Neural cell (in vitro differentiated cells): ENCODE measurements around the gene NPAS3. TPM values are rescaled to one million over a fixed set of nuclear protein-coding genes. Genes with fewer than 3 reads are reported as not detected.

Source experiments
- H2AFZ ChIP-seq: fragments of 200-600, 300-800 bp; sonication (generic), shearing (Covaris generic); 2 replicates; pipeline ENCODE4 v1.6.0; 2014; ENCODE audit warnings: low read depth, mild to moderate bottlenecking, antibody characterized with exemption, low read length, moderate library complexity
- H3F3A ChIP-seq: fragments of 200-600 bp; shearing (Covaris generic); 2 replicates; pipeline ENCODE4 v1.6.1; 2016; ENCODE audit warnings: mild to moderate bottlenecking, moderate library complexity, mixed read lengths, antibody characterized with exemption, low read length; ENCODE audit not compliant: insufficient read depth, poor library complexity, severe bottlenecking
- H3K27ac ChIP-seq: fragments of 200-600, 300-800 bp; sonication (generic), shearing (Covaris generic); 2 replicates; pipeline ENCODE4 v1.5.1; 2014; ENCODE audit warnings: mild to moderate bottlenecking, low read length, moderate library complexity
- H3K27me3 ChIP-seq: fragments of 300-800, 200-600 bp; sonication (generic), shearing (Covaris generic); 2 replicates; pipeline ENCODE4 v1.6.0; 2014; ENCODE audit warnings: mild to moderate bottlenecking, low read depth, low read length, moderate library complexity; ENCODE audit not compliant: insufficient read depth
- H3K36me3 ChIP-seq: fragments of 300-800, 200-600 bp; sonication (generic), shearing (Covaris generic); 2 replicates; pipeline ENCODE4 v1.5.1; 2014; ENCODE audit warnings: mild to moderate bottlenecking, antibody characterized with exemption, low read length, moderate library complexity; ENCODE audit not compliant: insufficient read depth
- H3K4me2 ChIP-seq: fragments of 300-800, 200-600 bp; sonication (generic), shearing (Covaris generic); 2 replicates; pipeline ENCODE4 v1.6.0; 2014; ENCODE audit warnings: mild to moderate bottlenecking, low read length
- H3K4me3 ChIP-seq: fragments of 300-800, 200-600 bp; sonication (generic), shearing (Covaris generic); 2 replicates; pipeline ENCODE4 v1.5.1; 2014; ENCODE audit warnings: mild to moderate bottlenecking, low read length, moderate library complexity
- H3K79me2 ChIP-seq: fragments of 200-600 bp; shearing (Covaris generic); replicated peaks from 2 replicates; pipeline ENCODE4 v1.6.0; 2014; ENCODE audit warnings: mild to moderate bottlenecking, low read length, moderate library complexity; ENCODE audit not compliant: insufficient read depth
- H3K9ac ChIP-seq: fragments of 300-800, 200-600 bp; sonication (generic), shearing (Covaris generic); 2 replicates; pipeline ENCODE4 v1.6.1; 2016; ENCODE audit warnings: mild to moderate bottlenecking, low read length, mixed read lengths
- H3K9me2 ChIP-seq: fragments of 200-600 bp; shearing (Covaris generic); 2 replicates; pipeline ENCODE4 v1.6.1; 2016; ENCODE audit warnings: mild to moderate bottlenecking, low read length, mixed read lengths; ENCODE audit not compliant: insufficient read depth
- H3K9me3 ChIP-seq: fragments of 200-600, 300-800 bp; sonication (generic), shearing (Covaris generic); 2 replicates; pipeline ENCODE4 v1.6.1; 2016; ENCODE audit warnings: mild to moderate bottlenecking, mixed run types, low read length, moderate library complexity, mixed read lengths
- H4K20me1 ChIP-seq: fragments of 200-600 bp; shearing (Covaris generic); 2 replicates; pipeline ENCODE4 v1.6.1; 2016; ENCODE audit warnings: mild to moderate bottlenecking, mixed run types; ENCODE audit not compliant: insufficient read depth
- CTCF ChIP-seq: fragments of 450-650 bp; IDR thresholded peaks from 2 replicates; pipeline ENCODE4 v1.5.1; 2014; ENCODE audit warnings: antibody characterized with exemption, mild to moderate bottlenecking, moderate library complexity; ENCODE audit not compliant: poor library complexity, severe bottlenecking
- EP300 ChIP-seq: fragments of 450-650 bp; conservative IDR thresholded peaks from 2 replicates; pipeline ENCODE4 v1.6.1; 2014; ENCODE audit warnings: antibody characterized with exemption, mild to moderate bottlenecking, moderate library complexity; ENCODE audit not compliant: poor library complexity, severe bottlenecking
- EZH2 ChIP-seq: fragments of 200-600, 300-800 bp; shearing (Covaris generic), sonication (generic); IDR thresholded peaks from 2 replicates; pipeline ENCODE4 v1.6.1; 2014; ENCODE audit warnings: antibody characterized with exemption, low read length, borderline replicate concordance, mild to moderate bottlenecking; ENCODE audit not compliant: insufficient read depth, poor library complexity, severe bottlenecking
- MXI1 ChIP-seq: fragments of 450-650 bp; conservative IDR thresholded peaks from 2 replicates; pipeline ENCODE4 v1.6.1; 2014; ENCODE audit warnings: antibody characterized with exemption, mild to moderate bottlenecking; ENCODE audit not compliant: poor library complexity, severe bottlenecking
- POLR2AphosphoS5 ChIP-seq: IDR thresholded peaks from 2 replicates; pipeline ENCODE4 v1.6.1; 2012
- RAD21 ChIP-seq: fragments of 450-650 bp; conservative IDR thresholded peaks from 2 replicates; pipeline ENCODE4 v1.6.1; 2014; ENCODE audit warnings: antibody characterized with exemption, mild to moderate bottlenecking, moderate library complexity
- REST ChIP-seq: IDR thresholded peaks from 2 replicates; pipeline ENCODE4 v1.6.1; 2012; ENCODE audit warnings: borderline replicate concordance
- SMC3 ChIP-seq: fragments of 450-650 bp; conservative IDR thresholded peaks from 2 replicates; pipeline ENCODE4 v1.6.1; 2014; ENCODE audit warnings: antibody characterized with exemption, mild to moderate bottlenecking, moderate library complexity; ENCODE audit not compliant: poor library complexity
- TAF1 ChIP-seq: IDR thresholded peaks from 2 replicates; pipeline ENCODE4 v1.6.1; 2012; ENCODE audit warnings: low read depth
- polyA plus RNA-seq: library from polyadenylated mRNA; depleted of rRNA; stranded (reverse); fragments of >200 nt; gene quantifications from 2 replicates; pipeline ENCODE4 v1.2.3, GENCODE V29; 2014

The NPAS3 gene
- polyA plus RNA-seq, 1 donor from 2014 or later, result 1.3 TPM

- Histone ChIP-seq H3K4me2 (no peak overlapping the region), H3K9me3 (no peaks in the 10 kb centered on the region), H3K4me3 (no peak overlapping the region), H3K27me3 (no peaks in the 10 kb centered on the region), H3K9me2 (no peaks in the 10 kb centered on the region), H2AFZ (no peak overlapping the region), H3F3A (no peaks in the 10 kb centered on the region), H4K20me1 (no peaks in the 10 kb centered on the region), H3K36me3 (no peaks in the 10 kb centered on the region), H3K79me2 (no peaks in the 10 kb centered on the region), H3K9ac (no peak overlapping the region), H3K27ac (no peak overlapping the region)
- TF ChIP-seq SMC3 (no peak), EP300 (no peak), RAD21 (no peak), REST (no peak), TAF1 (no peak), EZH2 (no peak), POLR2AphosphoS5 (no peak), CTCF (no peak), MXI1 (no peak)
These were observed 447.5 kb downstream of the NPAS3 start for GRCh38 chr14:33386140-33386539.

GRCh38 chr14:33386781-33387180, 448.1 kb downstream of the NPAS3 start:
- H3K9me3 ChIP-seq, result no peaks in the 10 kb centered on the region
- H3K27me3 ChIP-seq, result no peaks in the 10 kb centered on the region
- H4K20me1 ChIP-seq, result no peaks in the 10 kb centered on the region
- H3K4me2 ChIP-seq, result no peak overlapping the region
- TF ChIP-seq CTCF, result no peak
- no peak for TF ChIP-seq EZH2
- TF ChIP-seq REST, result no peak
- no peak for TF ChIP-seq SMC3
- TF ChIP-seq EP300, result no peak
- no peak for TF ChIP-seq POLR2AphosphoS5
- TF ChIP-seq TAF1, result no peak
- TF ChIP-seq MXI1, result no peak
- no peak for TF ChIP-seq RAD21
- H2AFZ ChIP-seq, result no peak overlapping the region
- no peaks in the 10 kb centered on the region for H3K9me2 ChIP-seq
- no peak overlapping the region for H3K27ac ChIP-seq
- H3F3A ChIP-seq, result no peaks in the 10 kb centered on the region
- no peaks in the 10 kb centered on the region for H3K36me3 ChIP-seq
- H3K79me2 ChIP-seq, result no peaks in the 10 kb centered on the region
- no peak overlapping the region for H3K4me3 ChIP-seq
- H3K9ac ChIP-seq, result no peak overlapping the region
